CD14-positive monocyte (primary cell): ENCODE results near the gene MTARC1. TPM values are rescaled to one million over a fixed set of nuclear protein-coding genes. Genes with fewer than 3 reads are reported as not detected.

Source experiments
- DNase-seq, 3 donors: peaks; one replicate each; pipeline ENCODE4 v3.0.0-alpha.2; 2011 to 2022
- H2AFZ ChIP-seq: 2 replicates; pipeline ENCODE4 v1.6.0; 2012; ENCODE audit warnings: mild to moderate bottlenecking, low read depth, low read length, inconsistent platforms; ENCODE audit not compliant: insufficient read depth, poor library complexity, severe bottlenecking
- H3K27ac ChIP-seq, 2 donors: 1 replicate in 1 of 2; 2 replicates in 1 of 2; pipeline ENCODE4 v1.5.1; 2012 to 2013; ENCODE audit warnings: low read length in 2 of 2, control low read depth in 1 of 2, inconsistent platforms in 1 of 2, low read depth in 1 of 2, mild to moderate bottlenecking in 1 of 2
- H3K27me3 ChIP-seq, 2 donors: one replicate each; pipeline versions ENCODE4 v1.6.0 to v1.6.1; 2011 to 2013; ENCODE audit warnings: low read length in 2 of 2; ENCODE audit not compliant: control insufficient read depth in 2 of 2, insufficient read depth in 2 of 2
- H3K36me3 ChIP-seq, 2 donors: replicated peaks in 1 of 2; 1 replicate in 1 of 2; 2 replicates in 1 of 2; pipeline versions ENCODE4 v1.5.1 to v1.6.1; 2012 to 2013; ENCODE audit warnings: low read length in 2 of 2, control low read depth in 1 of 2, inconsistent platforms in 1 of 2, mild to moderate bottlenecking in 1 of 2; ENCODE audit not compliant: insufficient read depth in 2 of 2, control insufficient read depth in 1 of 2
- H3K4me1 ChIP-seq, 2 donors: 1 replicate in 1 of 2; 2 replicates in 1 of 2; pipeline versions ENCODE4 v1.5.1 to v1.6.1; 2012 to 2013; ENCODE audit warnings: low read length in 2 of 2, control low read depth in 1 of 2, inconsistent platforms in 1 of 2, mild to moderate bottlenecking in 1 of 2, moderate library complexity in 1 of 2; ENCODE audit not compliant: insufficient read depth in 2 of 2, control insufficient read depth in 1 of 2
- H3K4me2 ChIP-seq: replicated peaks from 2 replicates; pipeline ENCODE3; 2012; ENCODE audit warnings: low read length, moderate library complexity, mild to moderate bottlenecking; ENCODE audit not compliant: poor library complexity, severe bottlenecking; ENCODE audit errors: extremely low read depth
- H3K4me3 ChIP-seq, 3 experiments: fragments of 200-600 bp in 1 of 3; sonication (generic) in 1 of 3; replicated peaks in 1 of 3; 1 replicate in 2 of 3; 2 replicates in 1 of 3; pipeline ENCODE4 v1.5.1; 2011 to 2013; ENCODE audit warnings: low read length in 3 of 3, mild to moderate bottlenecking in 3 of 3, control low read depth in 2 of 3, low read depth in 2 of 3, inconsistent platforms in 1 of 3, moderate library complexity in 1 of 3
- H3K79me2 ChIP-seq: 2 replicates; pipeline ENCODE4 v1.6.0; 2012; ENCODE audit warnings: mild to moderate bottlenecking, control low read depth, inconsistent platforms, low read length, moderate library complexity; ENCODE audit not compliant: insufficient read depth
- H3K9ac ChIP-seq: 2 replicates; pipeline ENCODE4 v1.6.0; 2017; ENCODE audit warnings: low read length, mild to moderate bottlenecking; ENCODE audit not compliant: insufficient read depth, poor library complexity, severe bottlenecking
- H3K9me3 ChIP-seq, 2 donors: replicated peaks in 1 of 2; 1 replicate in 1 of 2; 2 replicates in 1 of 2; pipeline versions ENCODE4 v1.5.1 to v1.6.1; 2012 to 2013; ENCODE audit warnings: low read length in 2 of 2, control low read depth in 1 of 2; ENCODE audit not compliant: control insufficient read depth in 1 of 2, insufficient read depth in 1 of 2
- H4K20me1 ChIP-seq: 2 replicates; pipeline ENCODE4 v1.6.0; 2012; ENCODE audit warnings: mild to moderate bottlenecking, low read length, control low read depth, moderate library complexity; ENCODE audit not compliant: insufficient read depth
- H3K27ac Mint-ChIP-seq, 7 donors: one replicate each; pipeline ENCODE4 v1.8.0; 2020; ENCODE audit warnings: mild to moderate bottlenecking in 7 of 7, mixed read lengths in 7 of 7, moderate library complexity in 6 of 7, inconsistent platforms in 2 of 7
- H3K27me3 Mint-ChIP-seq, 3 donors: one replicate each; pipeline ENCODE4 v1.8.0; 2021 to 2022; ENCODE audit warnings: low read depth in 3 of 3, mild to moderate bottlenecking in 3 of 3, mixed read lengths in 3 of 3, moderate library complexity in 3 of 3, inconsistent platforms in 1 of 3
- H3K36me3 Mint-ChIP-seq, 2 donors: one replicate each; pipeline ENCODE4 v1.8.0; 2020; ENCODE audit warnings: mixed read lengths in 2 of 2, inconsistent platforms in 1 of 2, mild to moderate bottlenecking in 1 of 2
- H3K4me1 Mint-ChIP-seq: one replicate; pipeline ENCODE4 v1.8.0; 2020; ENCODE audit warnings: mild to moderate bottlenecking, mixed read lengths
- H3K4me3 Mint-ChIP-seq, 2 donors: one replicate each; pipeline ENCODE4 v1.8.0; 2020; ENCODE audit warnings: mild to moderate bottlenecking in 2 of 2, mixed read lengths in 2 of 2, moderate library complexity in 1 of 2
- H3K9me3 Mint-ChIP-seq, 7 donors: one replicate each; pipeline ENCODE4 v1.8.0; 2020 to 2022; ENCODE audit warnings: mixed read lengths in 7 of 7, mild to moderate bottlenecking in 6 of 7, moderate library complexity in 6 of 7, inconsistent platforms in 2 of 7
- WGBS: methylation state at CpG from one replicate; pipeline ENCODE4 v1.1.5; 2013; ENCODE audit warnings: missing lambda C conversion rate; ENCODE audit not compliant: insufficient coverage; 5-methylcytosine and 5-hydroxymethylcytosine counted together
- intact Hi-C, 2 donors: fragments of 100-400 bp; cut with micrococcal nuclease; formaldehyde crosslinking; loops; one replicate each; pipeline versions ENCODE4 v1.15.0 to v1.15.1; 2023
- polyA plus RNA-seq, 3 donors: library from polyadenylated mRNA; depleted of rRNA in 1 of 3; unstranded in 2 of 3; stranded (reverse) in 1 of 3; fragments of 300-500 nt in 2 of 3; fragments of >200 nt in 1 of 3; fragmentation: Illumina TruSeq in 2 of 3; gene quantifications; 1 replicate in 2 of 3; 2 replicates in 1 of 3; pipeline ENCODE4 v1.2.3, GENCODE V29; 2012 to 2021
- TF ChIP-seq, protein P1 (sequence below): fragments of 200-600 bp; IDR thresholded peaks from one replicate; pipeline ENCODE4 v1.8.0; 2022; ENCODE audit warnings: antibody characterized with exemption, mild to moderate bottlenecking

MTARC1 gene
- polyA plus RNA-seq, 3 donors = 25.2 to 80.6 (median 70.9) TPM

DNA sequence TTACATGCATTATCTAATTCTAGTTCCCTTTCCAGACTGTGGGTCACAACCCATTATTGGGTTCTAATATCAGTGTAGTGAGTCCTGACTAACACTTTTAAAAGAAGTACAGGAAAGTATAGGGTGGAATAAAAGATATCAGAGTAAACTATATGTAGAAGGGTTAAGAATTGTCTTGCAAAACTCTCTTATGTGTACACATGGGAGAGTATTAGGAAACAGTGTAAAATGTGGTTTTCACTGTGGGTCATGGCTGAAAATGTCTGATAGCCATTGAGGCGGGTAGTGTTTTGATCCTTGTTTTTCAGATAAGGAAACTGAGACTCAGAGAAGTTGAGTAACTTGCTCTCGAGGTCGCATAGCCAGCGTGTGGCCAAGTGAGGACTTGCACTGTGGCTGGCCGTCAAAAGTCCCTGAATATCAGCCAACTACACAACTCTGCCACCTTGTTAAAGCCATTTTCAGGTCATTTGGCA is 18.5 kb upstream of the MTARC1 start:
- peak in 2 of 3 donors; percentile 26 to 48 for DNase-seq
- no peaks in the 10 kb centered on the region for H3K9me3 Mint-ChIP-seq
- H3K4me2 ChIP-seq = peak overlapping the region; percentile 17
- H3K9ac ChIP-seq = peak overlapping the region; percentile 1
- H3K4me3 ChIP-seq = no peak overlapping the region
- H3K27ac Mint-ChIP-seq = peak overlapping the region in 6 of 7 donors; percentile 25 to 86 (median 60)
- no peaks in the 10 kb centered on the region for H3K9me3 ChIP-seq
- no peaks in the 10 kb centered on the region for H4K20me1 ChIP-seq
- peaks cover 1 to 7% (median 3%) of the 10 kb centered on the region in 3 donors for H3K27me3 Mint-ChIP-seq
- 8% methylated on average over 2 of the region's 5 CpGs for WGBS
- H3K79me2 ChIP-seq = no peaks in the 10 kb centered on the region
- peak overlapping the region; percentile 24 for H2AFZ ChIP-seq
- intact Hi-C loops = no loop called here
- peak overlapping the region in 1 of 2 donors; percentile 55 for H3K4me3 Mint-ChIP-seq
- H3K4me1 ChIP-seq = peaks cover 26 to 30% of the 10 kb centered on the region in 2 donors
- TF ChIP-seq, protein P1, sequence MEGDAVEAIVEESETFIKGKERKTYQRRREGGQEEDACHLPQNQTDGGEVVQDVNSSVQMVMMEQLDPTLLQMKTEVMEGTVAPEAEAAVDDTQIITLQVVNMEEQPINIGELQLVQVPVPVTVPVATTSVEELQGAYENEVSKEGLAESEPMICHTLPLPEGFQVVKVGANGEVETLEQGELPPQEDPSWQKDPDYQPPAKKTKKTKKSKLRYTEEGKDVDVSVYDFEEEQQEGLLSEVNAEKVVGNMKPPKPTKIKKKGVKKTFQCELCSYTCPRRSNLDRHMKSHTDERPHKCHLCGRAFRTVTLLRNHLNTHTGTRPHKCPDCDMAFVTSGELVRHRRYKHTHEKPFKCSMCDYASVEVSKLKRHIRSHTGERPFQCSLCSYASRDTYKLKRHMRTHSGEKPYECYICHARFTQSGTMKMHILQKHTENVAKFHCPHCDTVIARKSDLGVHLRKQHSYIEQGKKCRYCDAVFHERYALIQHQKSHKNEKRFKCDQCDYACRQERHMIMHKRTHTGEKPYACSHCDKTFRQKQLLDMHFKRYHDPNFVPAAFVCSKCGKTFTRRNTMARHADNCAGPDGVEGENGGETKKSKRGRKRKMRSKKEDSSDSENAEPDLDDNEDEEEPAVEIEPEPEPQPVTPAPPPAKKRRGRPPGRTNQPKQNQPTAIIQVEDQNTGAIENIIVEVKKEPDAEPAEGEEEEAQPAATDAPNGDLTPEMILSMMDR = no peak
- no peaks in the 10 kb centered on the region for H3K36me3 ChIP-seq
- no peaks in the 10 kb centered on the region for H3K27me3 ChIP-seq
- H3K36me3 Mint-ChIP-seq = peaks cover 0 to 4% of the 10 kb centered on the region in 2 donors
- peaks cover 29% of the 10 kb centered on the region for H3K4me1 Mint-ChIP-seq
- H3K27ac ChIP-seq = peak overlapping the region; percentile 18 to 58

DNA sequence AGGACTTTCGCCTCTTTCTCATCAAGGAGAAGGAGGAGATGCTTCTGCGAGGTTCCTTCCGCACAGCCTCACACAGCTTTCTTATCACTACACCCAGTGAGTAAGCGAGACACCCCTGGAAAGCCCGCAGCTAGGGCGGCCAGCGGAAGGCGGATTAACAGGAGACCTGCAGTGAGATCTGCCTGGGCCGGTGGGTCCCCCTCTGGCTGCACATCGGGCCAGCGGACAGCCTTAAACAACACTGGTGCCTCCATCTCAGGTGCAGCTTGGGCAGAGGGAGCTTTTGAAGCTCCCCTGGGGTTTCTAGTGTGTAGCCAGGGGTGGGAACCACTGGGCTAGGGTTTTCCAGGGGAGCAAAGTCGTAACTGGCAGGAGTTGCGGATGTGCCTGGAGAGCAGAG is 17.5 kb upstream of the MTARC1 start:
- no peaks in the 10 kb centered on the region for H3K9me3 Mint-ChIP-seq
- H3K27me3 Mint-ChIP-seq = peaks cover 0 to 5% (median 3%) of the 10 kb centered on the region in 3 donors
- no peak overlapping the region for H3K4me3 Mint-ChIP-seq
- Histone ChIP-seq H3K27me3 (no peaks in the 10 kb centered on the region), H4K20me1 (no peaks in the 10 kb centered on the region), H3K4me2 (no peak overlapping the region), H3K4me1 (peaks cover 26 to 30% of the 10 kb centered on the region in 2 donors), H3K79me2 (no peaks in the 10 kb centered on the region), H3K9me3 (no peaks in the 10 kb centered on the region), H3K4me3 (no peak overlapping the region), H3K36me3 (no peaks in the 10 kb centered on the region), H3K27ac (peak overlapping the region in 1 of 2 donors; percentile 58), H3K9ac (peak overlapping the region; percentile 1), H2AFZ (peak overlapping the region; percentile 24)
- DNase-seq = no peak
- peaks cover 0 to 4% of the 10 kb centered on the region in 2 donors for H3K36me3 Mint-ChIP-seq
- WGBS = 98% methylated on average over 10 of the region's 13 CpGs
- H3K4me1 Mint-ChIP-seq = peaks cover 29% of the 10 kb centered on the region
- peak overlapping the region in 2 of 7 donors; percentile 62 to 74 for H3K27ac Mint-ChIP-seq
- intact Hi-C loops = no loop called here
- TF ChIP-seq, protein P1 = no peak
